GM18519 (cell line): Measurements from ENCODE around the gene TBC1D8.

Experiments
- ATAC-seq: cut with Tn5 transposase; IDR thresholded peaks from one replicate; pipeline ENCODE4 v1.9.1; 2021; ENCODE audit warnings: mild to moderate bottlenecking, moderate library complexity; ENCODE audit not compliant: unreplicated experiment, low FRiP score

The TBC1D8 gene

GRCh38 chr2:101140237-101140636 is 10.9 kb downstream of the TBC1D8 start:
- ATAC-seq: no peak

DNA sequence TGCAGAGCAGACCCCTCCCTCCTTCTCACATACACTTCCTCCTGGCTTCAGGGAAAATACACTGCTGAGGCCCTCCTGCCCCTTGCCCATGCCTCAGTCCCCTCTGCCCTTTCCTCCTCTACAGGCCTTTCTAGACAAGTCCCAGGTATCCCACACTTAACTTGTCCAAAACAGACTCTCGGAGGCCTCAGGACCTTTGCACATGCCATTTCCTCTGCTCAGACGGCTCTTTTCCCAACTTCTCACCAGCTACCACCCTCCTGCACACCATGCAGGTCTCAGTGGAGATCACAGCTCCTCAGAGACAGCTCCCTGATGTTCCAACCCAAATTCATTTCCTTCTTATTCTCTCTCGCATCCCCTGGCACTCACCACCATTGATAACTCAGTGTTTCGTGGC is 11.7 kb downstream of the TBC1D8 start:
- no peak for ATAC-seq

DNA sequence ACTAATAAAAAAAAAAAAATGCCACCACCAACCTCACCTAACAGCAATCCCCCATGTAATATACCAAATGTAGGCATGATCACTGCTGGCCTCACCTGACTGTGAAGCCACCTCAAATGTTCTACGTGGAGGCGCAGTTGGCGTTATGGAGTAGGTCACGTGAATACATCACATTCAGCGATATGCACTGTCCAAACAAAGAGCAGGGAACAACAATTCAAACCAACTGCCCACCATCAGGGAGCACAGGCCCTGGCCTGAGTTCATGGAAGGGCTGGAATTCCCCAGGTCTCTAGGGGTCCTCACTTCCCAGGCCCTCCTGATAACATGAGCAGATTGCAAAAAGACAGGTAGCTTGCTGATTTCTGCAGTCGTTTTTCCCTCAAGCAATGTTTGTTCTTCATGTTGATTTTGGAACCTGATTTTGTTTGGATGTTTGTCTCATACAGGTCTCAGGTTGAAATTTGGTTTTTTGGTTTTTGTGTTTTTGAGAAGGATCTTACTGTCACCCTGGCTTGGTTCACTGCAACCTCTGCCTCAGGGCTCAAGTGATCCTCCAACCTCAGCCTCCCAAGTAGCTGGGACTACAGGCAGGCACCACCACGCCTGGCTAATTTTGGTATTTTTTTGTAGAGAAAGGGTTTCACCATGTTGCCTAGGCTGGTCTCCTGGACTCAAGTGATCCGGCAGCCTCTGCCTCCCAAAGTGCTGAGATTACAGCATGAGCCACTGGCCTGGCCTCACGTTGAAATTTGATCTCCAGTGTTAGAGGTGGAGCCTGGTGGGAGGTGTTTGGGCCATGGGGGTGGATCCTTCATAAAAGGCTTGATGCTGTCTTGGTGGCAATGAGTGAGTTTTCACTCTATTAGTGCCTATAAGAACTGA is 15.5 kb downstream of the TBC1D8 start:
- no peak for ATAC-seq

- ATAC-seq: no peak
Observed at GRCh38 chr2:101133492-101134100, 17.6 kb downstream of the TBC1D8 start.

DNA sequence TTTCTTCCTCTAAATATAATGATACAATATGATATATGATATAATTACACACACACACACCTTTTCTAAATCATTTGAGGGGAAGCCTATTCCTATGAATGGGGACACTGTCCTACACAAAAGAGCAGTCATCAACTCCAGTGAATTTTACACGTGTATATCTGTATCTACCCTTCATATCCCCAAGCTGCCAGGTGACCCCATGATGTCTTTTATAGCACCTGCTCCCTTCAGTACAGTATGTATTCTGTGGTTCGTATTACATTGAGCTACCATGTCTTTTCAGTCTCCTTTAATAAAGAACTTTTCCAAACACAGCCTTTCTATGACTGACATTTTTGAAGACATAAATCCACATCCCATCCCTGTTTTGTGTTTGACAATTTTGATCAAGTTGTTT is 19.0 kb downstream of the TBC1D8 start:
- no peak for ATAC-seq

GRCh38 chr2:101130081-101130480 is 21.1 kb downstream of the TBC1D8 start:
- no peak for ATAC-seq

DNA sequence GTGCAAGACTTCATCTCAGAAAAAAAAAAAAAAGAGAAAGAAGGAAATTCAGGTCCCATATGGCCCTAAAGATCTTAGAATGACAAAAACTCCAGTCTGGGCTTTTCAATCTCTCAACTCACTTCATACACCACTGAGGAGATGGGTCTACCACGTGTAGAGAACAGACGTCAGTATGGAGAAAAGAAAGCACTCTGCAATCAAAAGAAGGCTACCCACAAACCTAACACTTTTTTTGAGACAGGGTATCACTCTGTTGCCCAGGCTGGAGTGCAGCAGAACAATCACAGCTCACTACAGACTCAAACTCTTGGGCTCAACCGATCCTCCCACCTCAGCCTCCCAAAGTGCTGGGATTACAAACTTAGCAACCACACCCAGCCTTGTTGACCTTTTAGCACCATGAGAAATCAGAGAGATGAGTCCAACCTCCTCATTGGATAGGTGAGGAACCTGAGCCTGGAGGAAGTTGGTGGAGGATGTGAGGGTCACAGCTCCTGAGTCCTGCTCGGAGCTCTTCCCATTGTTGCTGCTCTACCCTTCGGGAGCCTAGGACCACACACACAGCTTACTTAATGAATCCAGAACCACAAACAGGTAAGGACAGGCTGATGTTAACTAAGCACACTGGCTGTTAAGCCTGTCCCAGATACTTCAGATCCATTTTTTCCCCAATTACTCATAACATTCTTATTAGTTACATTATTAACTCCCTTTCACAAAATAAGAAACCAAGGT is 23.7 kb downstream of the TBC1D8 start:
- ATAC-seq: no peak

GRCh38 chr2:101125808-101126207 is 25.4 kb downstream of the TBC1D8 start:
- no peak for ATAC-seq

GRCh38 chr2:101125374-101125773 is 25.8 kb downstream of the TBC1D8 start:
- ATAC-seq: no peak

- no peak for ATAC-seq
Observed at GRCh38 chr2:101124643-101125366, 26.4 kb downstream of the TBC1D8 start.

DNA sequence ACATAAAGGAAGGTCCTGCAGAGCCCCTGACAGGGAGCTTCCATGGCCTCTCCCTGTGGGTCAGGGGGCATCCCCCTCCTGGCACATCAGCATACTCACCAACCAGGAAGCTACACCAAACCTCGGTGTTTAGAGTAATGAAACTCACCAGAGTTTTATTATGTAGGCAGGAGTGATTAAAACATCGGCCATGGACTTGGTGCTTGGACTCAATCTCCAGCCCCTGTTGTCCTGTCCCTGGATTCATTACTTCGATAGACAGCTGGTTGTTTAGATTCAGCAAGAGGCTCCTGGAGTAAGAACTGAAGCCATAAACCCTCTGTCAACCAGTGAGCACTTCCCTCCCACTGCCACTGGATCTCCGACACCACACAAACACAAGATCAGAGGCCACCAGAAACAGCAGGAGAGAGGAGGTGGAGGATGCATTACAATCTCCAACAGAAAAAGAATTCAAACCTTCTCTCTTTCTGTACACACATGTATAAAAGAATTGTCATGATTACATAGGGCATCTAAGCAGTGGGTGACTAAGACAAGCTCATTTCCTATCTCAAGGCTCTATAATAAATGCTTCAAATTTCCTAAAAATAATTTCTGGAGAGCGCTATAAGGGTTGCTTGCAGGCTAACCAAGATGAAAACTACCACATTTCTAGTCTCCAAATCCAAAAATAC is 27.2 kb downstream of the TBC1D8 start:
- ATAC-seq: no peak

DNA sequence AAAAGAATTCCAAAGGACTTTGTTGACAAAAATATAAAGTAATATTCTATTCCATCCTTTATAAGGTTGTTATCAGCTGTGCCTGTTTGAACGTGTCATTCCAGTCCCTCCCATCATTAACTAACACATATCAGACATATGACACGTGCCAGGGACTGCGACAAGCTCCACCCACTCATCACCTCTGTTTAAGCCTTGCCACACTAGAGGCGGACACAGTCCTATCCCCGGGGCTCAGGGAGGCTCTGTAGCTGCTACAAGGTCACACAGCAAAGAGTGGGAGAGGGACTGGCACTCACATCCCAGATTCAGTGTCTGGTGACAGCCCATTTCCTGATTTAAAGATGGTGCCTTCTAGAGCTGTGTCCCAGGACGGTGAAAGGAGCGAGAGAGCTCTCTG is 30.0 kb downstream of the TBC1D8 start:
- ATAC-seq: no peak

GRCh38 chr2:101120124-101120996 is 30.8 kb downstream of the TBC1D8 start:
- no peak for ATAC-seq

GRCh38 chr2:101119431-101119830 is 31.8 kb downstream of the TBC1D8 start:
- no peak for ATAC-seq

DNA sequence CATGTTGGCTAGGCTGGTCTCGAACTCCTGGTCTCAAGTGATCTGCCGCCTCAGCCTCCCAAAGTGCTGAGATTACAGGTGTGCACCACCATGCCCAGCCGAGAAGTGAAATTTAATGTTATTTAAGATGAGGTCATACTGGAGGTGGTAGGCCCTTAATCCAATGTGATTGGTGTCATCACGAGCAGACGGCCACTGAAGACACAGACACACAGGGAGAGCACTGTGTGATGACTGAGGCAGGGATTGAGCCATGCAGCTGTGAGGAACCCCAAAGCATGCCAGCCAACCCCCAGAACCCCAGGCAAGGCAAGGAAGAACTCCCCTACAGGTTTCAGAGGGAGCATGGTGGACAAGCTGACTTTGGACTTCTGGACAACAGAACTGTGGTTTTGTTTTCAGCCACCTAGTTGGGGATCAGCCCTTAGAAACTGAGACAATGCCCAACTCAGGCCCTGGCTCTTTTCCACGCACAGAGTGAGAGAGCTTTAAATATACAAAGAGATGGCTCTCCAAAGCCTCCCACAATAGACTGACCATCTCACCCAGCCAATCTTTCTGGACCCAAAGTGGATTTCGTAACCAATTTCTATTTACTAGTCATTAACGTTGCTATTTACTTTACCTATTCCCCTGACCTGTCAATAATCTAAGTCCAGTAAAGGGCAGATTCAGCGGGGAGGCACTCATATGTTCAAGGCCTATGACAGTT is 34.2 kb downstream of the TBC1D8 start:
- no peak for ATAC-seq

DNA sequence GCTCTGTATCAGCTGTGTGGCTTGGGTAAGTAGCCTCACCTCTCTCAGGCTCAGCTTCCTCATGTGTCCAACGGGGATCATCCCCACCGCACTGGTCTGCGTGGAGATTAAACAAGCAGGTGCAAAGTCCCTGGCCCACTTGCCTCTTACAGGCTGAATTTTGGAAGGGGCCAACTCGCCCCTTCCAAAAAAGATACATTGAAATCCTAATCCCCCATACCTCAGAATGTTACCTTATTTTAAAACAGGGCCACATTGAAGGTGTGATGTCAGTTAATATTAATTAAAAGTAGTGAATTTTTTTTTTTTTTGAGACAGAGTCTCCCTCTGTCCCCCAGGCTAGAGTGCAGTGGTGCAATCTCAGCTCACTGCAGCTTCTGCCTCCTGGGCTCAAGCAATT is 34.8 kb downstream of the TBC1D8 start:
- no peak for ATAC-seq

DNA sequence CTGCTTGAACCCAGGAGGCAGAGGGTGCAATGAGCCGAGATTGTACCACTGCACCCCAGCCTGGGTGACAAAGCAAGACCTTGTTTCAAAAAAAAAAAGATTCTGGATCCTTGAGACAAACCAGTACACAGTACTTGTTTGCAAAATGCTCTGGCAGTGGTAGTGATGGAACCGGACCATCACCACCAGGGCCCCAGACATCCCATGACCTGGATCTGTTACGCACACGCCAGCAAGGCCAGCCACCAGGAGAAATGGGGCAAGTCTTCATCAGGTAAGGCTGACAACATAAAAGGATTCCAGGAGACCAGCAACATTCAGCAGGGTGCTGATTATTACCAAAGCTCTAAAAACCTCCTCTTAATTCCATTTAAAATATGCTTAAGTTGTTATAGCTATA is 35.5 kb downstream of the TBC1D8 start:
- ATAC-seq: no peak

DNA sequence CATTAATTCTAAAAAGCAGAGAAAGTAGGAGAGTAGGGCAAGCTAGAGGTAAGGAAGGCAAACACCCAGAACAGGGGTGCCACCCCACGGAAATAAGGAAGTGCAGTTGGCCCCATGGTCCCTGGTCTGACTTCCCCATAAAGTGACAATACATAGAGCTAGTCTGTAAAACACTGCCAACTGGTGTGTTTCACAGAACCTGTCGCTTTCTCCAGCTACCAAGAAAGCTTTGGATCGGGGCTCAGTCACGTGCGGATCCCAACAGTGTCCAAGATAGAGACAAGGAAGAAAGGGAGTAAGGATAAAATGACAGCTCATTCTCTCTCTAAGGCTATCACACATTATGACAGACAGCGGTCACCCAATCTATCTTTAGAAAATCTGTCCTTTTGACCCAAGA is 36.4 kb downstream of the TBC1D8 start:
- no peak for ATAC-seq
